MM.1S (cell line): ENCODE measurements around the gene LZTS3.
A peak's percentile ranks its signal among the peaks of the same experiment; 100 is the strongest.

Source experiments
- DNase-seq: peaks from one replicate; pipeline ENCODE4 v3.0.0-alpha.2; 2015
- H2AFZ ChIP-seq: fragments of 300-600 bp; sonication (generic); 2 replicates; pipeline ENCODE4 v1.6.0; 2016; ENCODE audit warnings: antibody characterized with exemption, low read length
- H3F3A ChIP-seq: fragments of 300-600 bp; sonication (generic); 2 replicates; pipeline ENCODE4 v1.6.1; 2016; ENCODE audit warnings: mild to moderate bottlenecking, antibody characterized with exemption, low read length, moderate library complexity, mixed read lengths; ENCODE audit not compliant: insufficient read depth
- H3K27ac ChIP-seq: fragments of 300-600 bp; sonication (generic); 2 replicates; pipeline ENCODE4 v1.5.1; 2016; ENCODE audit warnings: mild to moderate bottlenecking, low read length
- H3K27me3 ChIP-seq: fragments of 300-600 bp; sonication (generic); replicated peaks from 2 replicates; pipeline ENCODE4 v1.6.0; 2016; ENCODE audit warnings: low read length; ENCODE audit not compliant: insufficient read depth
- H3K36me3 ChIP-seq: fragments of 300-600 bp; sonication (generic); replicated peaks from 2 replicates; pipeline ENCODE4 v1.6.1; 2016; ENCODE audit warnings: mild to moderate bottlenecking, low read length, mixed read lengths; ENCODE audit not compliant: insufficient read depth
- H3K4me1 ChIP-seq: fragments of 300-600 bp; sonication (generic); 2 replicates; pipeline ENCODE4 v1.6.1; 2016; ENCODE audit warnings: low read length, mixed read lengths
- H3K4me2 ChIP-seq: fragments of 300-600 bp; sonication (generic); 2 replicates; pipeline ENCODE4 v1.6.0; 2016; ENCODE audit warnings: low read depth, low read length
- H3K4me3 ChIP-seq: fragments of 300-600 bp; sonication (generic); 2 replicates; pipeline ENCODE4 v1.5.1; 2016; ENCODE audit warnings: low read length, mixed read lengths
- H3K79me2 ChIP-seq: fragments of 300-600 bp; sonication (generic); 2 replicates; pipeline ENCODE4 v1.6.1; 2016; ENCODE audit warnings: mixed run types, low read length, mixed read lengths
- H3K9ac ChIP-seq: fragments of 300-600 bp; sonication (generic); 2 replicates; pipeline ENCODE4 v1.6.1; 2016; ENCODE audit warnings: low read length, mixed read lengths
- H3K9me2 ChIP-seq: fragments of 300-600 bp; sonication (generic); replicated peaks from 2 replicates; pipeline ENCODE4 v1.6.1; 2016; ENCODE audit warnings: mild to moderate bottlenecking, low read length, mixed read lengths; ENCODE audit not compliant: insufficient read depth
- H3K9me3 ChIP-seq: fragments of 300-600 bp; sonication (generic); replicated peaks from 2 replicates; pipeline ENCODE4 v1.6.1; 2016; ENCODE audit warnings: mild to moderate bottlenecking, low read length, mixed read lengths; ENCODE audit not compliant: insufficient read depth
- H4K20me1 ChIP-seq: fragments of 300-600 bp; sonication (generic); 2 replicates; pipeline ENCODE4 v1.6.1; 2016; ENCODE audit warnings: mild to moderate bottlenecking, low read length, moderate library complexity, mixed read lengths; ENCODE audit not compliant: insufficient read depth
- EZH2 ChIP-seq: fragments of 300-600 bp; sonication (generic); optimal IDR thresholded peaks from 2 replicates; pipeline ENCODE3; 2017; ENCODE audit warnings: low read depth, mild to moderate bottlenecking, antibody characterized with exemption, low read length, mixed read lengths
- EZH2phosphoT487 ChIP-seq: fragments of 300-600 bp; sonication (generic); IDR thresholded peaks from 2 replicates; pipeline ENCODE4 v1.6.1; 2018; ENCODE audit warnings: antibody characterized with exemption, low read length
- TF ChIP-seq, protein P1 (sequence below): fragments of 300-600 bp; sonication (generic); IDR thresholded peaks from 2 replicates; pipeline ENCODE4 v1.5.1; 2016; ENCODE audit warnings: antibody characterized with exemption, low read length, mixed read lengths

LZTS3 gene

GRCh38 chr20:3160418-3160817 lies 12.9 kb downstream of the LZTS3 start:
- Histone ChIP-seq H3K36me3 (no peaks in the 10 kb centered on the region), H4K20me1 (peaks cover 10% of the 10 kb centered on the region), H3K4me1 (peaks cover 9% of the 10 kb centered on the region; the same call in 1 of the 2 replicates), H3F3A (peaks cover 5% of the 10 kb centered on the region; the same call in 1 of the 2 replicates), H3K9ac (peak overlapping the region; percentile 82; the same call in 1 of the 2 replicates), H3K27me3 (no peaks in the 10 kb centered on the region; the same call in 1 of the 2 replicates), H3K9me2 (no peaks in the 10 kb centered on the region), H3K27ac (no peak overlapping the region), H2AFZ (peak overlapping the region; percentile 89; the same call in 1 of the 2 replicates), H3K79me2 (peaks cover 46% of the 10 kb centered on the region), H3K9me3 (no peaks in the 10 kb centered on the region), H3K4me3 (no peak overlapping the region), H3K4me2 (peak overlapping the region; percentile 60; the same call in 1 of the 2 replicates)
- TF ChIP-seq EZH2 (no peak), EZH2phosphoT487 (no peak)
- TF ChIP-seq, protein P1, sequence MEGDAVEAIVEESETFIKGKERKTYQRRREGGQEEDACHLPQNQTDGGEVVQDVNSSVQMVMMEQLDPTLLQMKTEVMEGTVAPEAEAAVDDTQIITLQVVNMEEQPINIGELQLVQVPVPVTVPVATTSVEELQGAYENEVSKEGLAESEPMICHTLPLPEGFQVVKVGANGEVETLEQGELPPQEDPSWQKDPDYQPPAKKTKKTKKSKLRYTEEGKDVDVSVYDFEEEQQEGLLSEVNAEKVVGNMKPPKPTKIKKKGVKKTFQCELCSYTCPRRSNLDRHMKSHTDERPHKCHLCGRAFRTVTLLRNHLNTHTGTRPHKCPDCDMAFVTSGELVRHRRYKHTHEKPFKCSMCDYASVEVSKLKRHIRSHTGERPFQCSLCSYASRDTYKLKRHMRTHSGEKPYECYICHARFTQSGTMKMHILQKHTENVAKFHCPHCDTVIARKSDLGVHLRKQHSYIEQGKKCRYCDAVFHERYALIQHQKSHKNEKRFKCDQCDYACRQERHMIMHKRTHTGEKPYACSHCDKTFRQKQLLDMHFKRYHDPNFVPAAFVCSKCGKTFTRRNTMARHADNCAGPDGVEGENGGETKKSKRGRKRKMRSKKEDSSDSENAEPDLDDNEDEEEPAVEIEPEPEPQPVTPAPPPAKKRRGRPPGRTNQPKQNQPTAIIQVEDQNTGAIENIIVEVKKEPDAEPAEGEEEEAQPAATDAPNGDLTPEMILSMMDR, result no peak
- no peak for DNase-seq

GRCh38 chr20:3158968-3159431 lies 14.3 kb downstream of the LZTS3 start:
- peak overlapping the region; percentile 49; the same call in 1 of the 2 replicates for H3K27ac ChIP-seq
- H2AFZ ChIP-seq, result peak overlapping the region; percentile 89
- peaks cover 9% of the 10 kb centered on the region; the same call in 1 of the 2 replicates for H3K4me1 ChIP-seq
- H3K9me2 ChIP-seq, result no peaks in the 10 kb centered on the region
- peak overlapping the region; percentile 73 for H3K4me2 ChIP-seq
- H3K9ac ChIP-seq, result peak overlapping the region; percentile 82
- peaks cover 5% of the 10 kb centered on the region; the same call in 1 of the 2 replicates for H3F3A ChIP-seq
- H3K79me2 ChIP-seq, result peaks cover 59% of the 10 kb centered on the region
- no peaks in the 10 kb centered on the region for H3K27me3 ChIP-seq
- no peak for DNase-seq
- H4K20me1 ChIP-seq, result peaks cover 10% of the 10 kb centered on the region
- H3K4me3 ChIP-seq, result peak overlapping the region; percentile 99
- no peaks in the 10 kb centered on the region for H3K9me3 ChIP-seq
- H3K36me3 ChIP-seq, result 0 out of 2 replicates have a peak, but pooled peaks cover 3% of the 10 kb centered on the region
- TF ChIP-seq EZH2phosphoT487 (no peak), EZH2 (no peak)
- TF ChIP-seq, protein P1, result no peak

- no peak overlapping the region for H3K27ac ChIP-seq
- no peak overlapping the region for H2AFZ ChIP-seq
- H3K27me3 ChIP-seq, result no peaks in the 10 kb centered on the region
- H3K9me3 ChIP-seq, result no peaks in the 10 kb centered on the region
- H3F3A ChIP-seq, result peaks cover 5% of the 10 kb centered on the region; the same call in 1 of the 2 replicates
- peaks cover 10% of the 10 kb centered on the region for H4K20me1 ChIP-seq
- H3K36me3 ChIP-seq, result 0 out of 2 replicates have a peak, but pooled peaks cover 5% of the 10 kb centered on the region
- no peaks in the 10 kb centered on the region for H3K9me2 ChIP-seq
- TF ChIP-seq EZH2 (no peak), EZH2phosphoT487 (no peak)
- TF ChIP-seq, protein P1, result no peak
- no peak for DNase-seq
- peak overlapping the region; percentile 73; the same call in 1 of the 2 replicates for H3K4me2 ChIP-seq
- no peak overlapping the region for H3K9ac ChIP-seq
- H3K4me1 ChIP-seq, result peaks cover 9% of the 10 kb centered on the region; the same call in 1 of the 2 replicates
- H3K4me3 ChIP-seq, result no peak overlapping the region
- H3K79me2 ChIP-seq, result peaks cover 69% of the 10 kb centered on the region
Measured at GRCh38 chr20:3157817-3158216, 15.5 kb downstream of the LZTS3 start.
